GM12878 (cell line): Measurements from ENCODE around the gene NUP62. TPM values are rescaled to one million over a fixed set of nuclear protein-coding genes. Genes with fewer than 3 reads are reported as not detected.
A peak's percentile ranks its signal among the peaks of the same experiment; 100 is the strongest.
"Not testable (repeated sequence)": the region's sequence is repeated elsewhere in the genome, so short reads cannot be mapped to it uniquely, and the experiment has no call there.

Experiments
- ATAC-seq: fragments of 200-7000 bp; cut with Tn5 transposase; 3 replicates; pipeline ENCODE4 v1.9.1; 2020; ENCODE audit warnings: mild to moderate bottlenecking, moderate library complexity
- BruUV-seq: library from RNA; stranded (reverse); fragments of 400-500 nt; replicated peaks from 2 replicates; lab custom pipeline; 2021; lab: Mats Ljungman, UMichigan
- CTCF ChIA-PET: fragments of 300-600 bp; sonication (Branson Sonifier 250); formaldehyde crosslinking; extraction: SDS; loops from one replicate; lab custom pipeline; 2021; ENCODE audit warnings: inconsistent platforms; lab: Yijun Ruan, JAX
- POLR2A ChIA-PET: fragments of 350-600 bp; formaldehyde crosslinking; extraction: SDS; loops from one replicate; lab custom pipeline; 2021; ENCODE audit warnings: inconsistent platforms; lab: Charles Lee
- RAD21 ChIA-PET: fragments of 300-600 bp; sonication (Branson Sonifier 250); formaldehyde crosslinking; loops from one replicate; lab custom pipeline; 2023; ENCODE audit warnings: antibody characterized with exemption; ENCODE audit not compliant: unreplicated experiment; lab: Charles Lee
- SMC1A ChIA-PET: fragments of 300-600 bp; sonication (Branson Sonifier 250); formaldehyde crosslinking; loops from one replicate; lab custom pipeline; 2023; ENCODE audit not compliant: unreplicated experiment, uncharacterized antibody; lab: Charles Lee
- DNase-seq: peaks from one replicate; pipeline ENCODE4 v3.0.0-alpha.2; 2011; ENCODE audit warnings: low read depth, low spot score
- FAIRE-seq: peaks from 3 replicates; lab custom pipeline; 2011; peaks lifted over from hg19 to GRCh38; lab: Jason Lieb, UNC
- H2AFZ ChIP-seq: 2 replicates; pipeline ENCODE4 v1.6.0; 2011; ENCODE audit warnings: low read depth, low read length, control low read depth; ENCODE audit not compliant: control insufficient read depth
- H3K27ac ChIP-seq: 2 replicates; pipeline ENCODE4 v1.5.1; 2011; ENCODE audit warnings: control low read depth; ENCODE audit not compliant: control insufficient read depth, insufficient read depth
- H3K27me3 ChIP-seq, 2 experiments: replicated peaks in 1 of 2; 2 replicates each; pipeline versions ENCODE4 v1.6.0 to v1.6.1; 2011; ENCODE audit warnings: low read length in 1 of 2; ENCODE audit not compliant: control insufficient read depth in 2 of 2, insufficient read depth in 2 of 2
- H3K36me3 ChIP-seq, 2 experiments: 2 replicates each; pipeline ENCODE4 v1.5.1; 2011; ENCODE audit warnings: low read length in 1 of 2; ENCODE audit not compliant: control insufficient read depth in 2 of 2, insufficient read depth in 2 of 2
- H3K4me1 ChIP-seq: 2 replicates; pipeline ENCODE4 v1.6.1; 2011; ENCODE audit warnings: mild to moderate bottlenecking, low read length, moderate library complexity, mixed read lengths; ENCODE audit not compliant: control insufficient read depth, insufficient read depth
- H3K4me2 ChIP-seq: 2 replicates; pipeline ENCODE4 v1.6.0; 2011; ENCODE audit warnings: control low read depth; ENCODE audit not compliant: control insufficient read depth, insufficient read depth
- H3K4me3 ChIP-seq: fragments of 200-600 bp; sonication (generic); 2 replicates; pipeline ENCODE4 v1.5.1; 2016
- H3K79me2 ChIP-seq: 2 replicates; pipeline ENCODE4 v1.6.0; 2011; ENCODE audit warnings: low read length; ENCODE audit not compliant: control insufficient read depth, insufficient read depth
- H3K9ac ChIP-seq: 2 replicates; pipeline ENCODE4 v1.8.0; 2011; ENCODE audit warnings: low read length, control low read depth, mixed read lengths; ENCODE audit not compliant: control insufficient read depth, insufficient read depth
- H3K9me3 ChIP-seq: replicated peaks from 3 replicates; pipeline ENCODE4 v1.5.1; 2011; ENCODE audit warnings: mild to moderate bottlenecking, low read length; ENCODE audit not compliant: control insufficient read depth, insufficient read depth
- H4K20me1 ChIP-seq: 2 replicates; pipeline ENCODE4 v1.6.0; 2011; ENCODE audit not compliant: control insufficient read depth, insufficient read depth
- BHLHE40 ChIP-seq, 2 experiments: fragments of 450-650 bp in 1 of 2; IDR thresholded peaks; 2 replicates each; pipeline ENCODE4 v1.6.1; 2011 to 2017; ENCODE audit warnings: low read depth in 2 of 2, borderline replicate concordance in 1 of 2, improper control_type of control experiment in 1 of 2, low read length in 1 of 2, mild to moderate bottlenecking in 1 of 2
- DPF2 ChIP-seq: fragments of 450-650 bp; IDR thresholded peaks from 2 replicates; pipeline ENCODE4 v1.6.1; 2017; ENCODE audit warnings: mild to moderate bottlenecking
- ETV6 ChIP-seq, 2 experiments: fragments of 450-650 bp in 1 of 2; IDR thresholded peaks in 1 of 2; conservative IDR thresholded peaks in 1 of 2; 2 replicates each; pipeline ENCODE4 v1.6.1; 2014; ENCODE audit warnings: antibody characterized with exemption in 1 of 2, borderline replicate concordance in 1 of 2, low read depth in 1 of 2, mild to moderate bottlenecking in 1 of 2, moderate library complexity in 1 of 2
- IKZF1 ChIP-seq: fragments of 450-650 bp; conservative IDR thresholded peaks from 2 replicates; pipeline ENCODE4 v1.6.1; 2017; ENCODE audit warnings: antibody characterized with exemption, mild to moderate bottlenecking
- IKZF2 ChIP-seq, 2 experiments: fragments of 450-650 bp; IDR thresholded peaks; 2 replicates each; pipeline ENCODE4 v1.6.1; 2017; ENCODE audit warnings: mild to moderate bottlenecking in 2 of 2, moderate library complexity in 2 of 2
- IRF4 ChIP-seq: IDR thresholded peaks from 2 replicates; pipeline ENCODE4 v1.6.1; 2011; ENCODE audit warnings: low read depth, low read length
- JUNB ChIP-seq: IDR thresholded peaks from 2 replicates; pipeline ENCODE4 v1.6.1; 2016; ENCODE audit warnings: antibody characterized with exemption, mild to moderate bottlenecking
- NFIC ChIP-seq: IDR thresholded peaks from 2 replicates; pipeline ENCODE4 v1.6.1; 2012; ENCODE audit warnings: low read depth, mild to moderate bottlenecking, inconsistent platforms, low read length, moderate library complexity
- POU2F2 ChIP-seq: IDR thresholded peaks from 3 replicates; pipeline ENCODE4 v1.6.1; 2011; ENCODE audit warnings: low read depth, mild to moderate bottlenecking, low read length, borderline replicate concordance
- RUNX3 ChIP-seq: IDR thresholded peaks from 2 replicates; pipeline ENCODE4 v1.6.1; 2012; ENCODE audit warnings: low read length, inconsistent platforms
- SPI1 ChIP-seq: IDR thresholded peaks from 2 replicates; pipeline ENCODE4 v1.6.1; 2011; ENCODE audit warnings: low read depth, mild to moderate bottlenecking, low read length, moderate library complexity, borderline replicate concordance; ENCODE audit not compliant: insufficient read depth
- WGBS: methylation state at CpG from one replicate; pipeline ENCODE4 v1.1.6; 2016; ENCODE audit warnings: low lambda C conversion rate; ENCODE audit not compliant: insufficient replicate concordance, insufficient coverage; ENCODE audit errors: missing lambda C conversion rate; 5-methylcytosine and 5-hydroxymethylcytosine counted together
- in situ Hi-C: fragments of 300-500 bp; cut with MboI; formaldehyde crosslinking; loops from 9 replicates; pipeline ENCODE4 v1.14.3; 2018; ENCODE audit warnings: mixed read lengths
- intact Hi-C: fragments of 100-400 bp; cut with micrococcal nuclease; formaldehyde crosslinking; loops from one replicate; pipeline ENCODE4 v1.14.2; 2022; ENCODE audit not compliant: unreplicated experiment
- polyA plus RNA-seq, 11 experiments: library from polyadenylated mRNA; depleted of rRNA in 4 of 11; unstranded in 6 of 11; stranded (reverse) in 5 of 11; fragments of >200 nt; fragmentation: Nextera tagmentation in 4 of 11; fragmentation: Illumina TruSeq in 1 of 11; extraction: Ambion mirVana in 4 of 11; extraction: Trizol in 1 of 11; gene quantifications; 1 replicate in 1 of 11; 2 replicates in 10 of 11; pipeline versions ENCODE4 v1.2.1 to v1.2.3, GENCODE V29; 2011 to 2016; ENCODE audit warnings: inconsistent platforms in 2 of 11, missing spikeins in 2 of 11, low read depth in 1 of 11
- total RNA-seq, 4 experiments: library from RNA; depleted of rRNA in 3 of 4; stranded (reverse); fragments of >200 nt in 3 of 4; fragmentation: Illumina TruSeq in 1 of 4; extraction: Trizol in 1 of 4; gene quantifications; 2 replicates each; pipeline versions ENCODE4 v1.2.1 to v1.2.3, GENCODE V29; 2013 to 2021

NUP62 gene
- total and polyA plus RNA-seq, 10 of the 15 experiments (the other 5 are each of a cell fraction or from before 2014, with no cell fraction given), result 19.5 to 110 (median 66.9) TPM

DNA sequence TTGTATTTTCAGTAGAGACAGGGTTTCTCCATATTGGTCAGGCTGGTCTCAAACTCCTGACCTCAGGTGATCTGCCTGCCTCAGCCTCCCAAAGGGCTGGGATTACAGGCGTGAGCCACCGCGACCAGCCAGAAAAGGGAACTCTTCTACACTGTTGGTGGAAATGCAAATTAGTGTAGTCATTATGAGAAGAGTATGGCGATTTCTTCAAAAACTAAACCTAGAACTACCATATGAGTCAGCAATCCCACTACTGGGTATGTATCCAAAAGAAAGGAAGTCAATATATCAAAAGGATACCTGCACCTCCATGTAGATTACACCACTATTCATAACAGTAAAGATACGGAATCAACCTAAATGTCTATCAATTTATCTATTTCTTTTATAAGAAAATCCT lies 15.3 kb upstream of the NUP62 start:
- SMC1A ChIA-PET, H3K9ac ChIP-seq, H3K4me3 ChIP-seq, H3K4me1 ChIP-seq, intact Hi-C loops, H2AFZ ChIP-seq, H3K79me2 ChIP-seq, CTCF ChIA-PET, H3K27me3 ChIP-seq, BruUV-seq, H3K9me3 ChIP-seq, H4K20me1 ChIP-seq, H3K27ac ChIP-seq, H3K4me2 ChIP-seq, in situ Hi-C loops, H3K36me3 ChIP-seq, RAD21 ChIA-PET: not testable (repeated sequence)
- DNase-seq, result peak; percentile 50
- POLR2A ChIA-PET, result interaction anchor here (0.7 kb wide), 1 partner anchor 41 kb away, joined by 5 read pairs; no protein-coding TSS in a partner anchor
- FAIRE-seq, result peak; percentile 92
- WGBS, result 7% methylated on average over 5 of the region's 5 CpGs
- peak; percentile 94 for ATAC-seq
- TF ChIP-seq IKZF1 (peak; percentile 59), BHLHE40 (IDR thresholded peaks at IDR 0.05; ENCODE audit: borderline replicate concordance in 1 of 2, low read depth in 2 of 2, low read length in 1 of 2) (peak in 1 of 2 experiments; percentile 38; a peak in 1 of 4 replicates), POU2F2 (peak; percentile 86; the same call in 2 of the 3 replicates), IRF4 (peak; percentile 61; the same call in 1 of the 2 replicates), DPF2 (0 out of 2 replicates have a peak, but pooled peaks have one; percentile 35), NFIC (0 out of 2 replicates have a peak, but pooled peaks have one; percentile 25), JUNB (peak; percentile 71), ETV6 (conservative IDR thresholded peaks at IDR 0.05 in 1 of 2, IDR thresholded peaks at IDR 0.05 in 1 of 2; ENCODE audit: borderline replicate concordance in 1 of 2, low read depth in 1 of 2) (peak in 1 of 2 experiments; percentile 38; a peak in 1 of 4 replicates), SPI1 (peak; percentile 65; the same call in 1 of the 2 replicates), RUNX3 (peak; percentile 29), IKZF2 (IDR thresholded peaks at IDR 0.05) (peak; percentile 63 to 82)
